ENCODE results near the gene SAMHD1.
A peak's percentile ranks its signal among the peaks of the same experiment; 100 is the strongest.
"Not testable (repeated sequence)": the region's sequence is repeated elsewhere in the genome, so short reads cannot be mapped to it uniquely, and the experiment has no call there.

SAMHD1 gene

DNA sequence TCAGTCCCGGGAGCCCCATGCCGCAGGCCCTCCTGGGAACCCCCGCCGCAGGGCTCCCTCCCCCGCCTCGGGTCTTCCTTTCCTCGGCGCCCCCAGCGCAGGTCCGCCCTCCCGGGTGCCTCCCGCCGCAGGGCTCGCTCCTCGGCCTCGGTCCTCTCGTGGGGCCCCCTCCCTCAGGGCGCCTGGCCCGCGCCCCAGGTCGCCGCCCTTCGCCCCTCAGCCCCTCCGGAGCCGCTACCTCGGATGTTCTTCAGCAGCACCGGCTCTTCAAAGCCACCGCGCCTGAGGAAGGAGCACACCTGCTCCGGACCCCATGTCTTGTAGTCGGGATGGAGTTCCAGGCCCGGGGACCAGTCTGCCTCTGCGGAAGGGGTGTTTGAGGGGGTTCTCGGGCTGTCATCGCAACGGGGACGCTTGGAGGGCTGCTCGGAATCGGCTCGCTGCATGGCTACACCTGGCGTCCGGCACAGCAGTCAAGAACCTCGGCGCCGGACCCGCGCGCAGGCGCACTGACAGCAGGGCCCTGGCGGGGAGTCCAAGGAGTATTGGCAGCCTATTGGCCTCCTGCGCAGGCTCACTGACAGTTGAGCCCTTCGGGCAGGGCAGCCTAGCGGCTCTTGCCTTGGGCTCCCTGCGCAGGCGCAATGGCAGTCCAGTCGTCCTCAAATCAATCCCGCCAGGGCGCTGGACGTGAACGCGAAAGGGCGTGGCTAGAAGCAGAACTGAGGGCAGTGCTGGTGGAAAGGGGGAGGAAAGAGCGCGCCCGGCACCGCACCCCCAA, at the start of gene SAMHD1:
Gene SAMHD1 (minus strand): TSS at position 511 of the 781 bp plus-strand sequence. CDS start 65 bp downstream, at position 446.
- DNase-seq = peak; percentile 98

GRCh38 chr20:37000171-37000570, 48.7 kb upstream of the SAMHD1 start:
- not testable (repeated sequence) for DNase-seq

- DNase-seq = no peak
These were observed 47.1 kb upstream of the SAMHD1 start for GRCh38 chr20:36998652-36999051.

- no peak for DNase-seq
These were observed 45.6 kb upstream of the SAMHD1 start for GRCh38 chr20:36997121-36997520.

- DNase-seq = not testable (repeated sequence)
These were observed 42.7 kb upstream of the SAMHD1 start for GRCh38 chr20:36994221-36994620.

GRCh38 chr20:36992802-36993334, 41.4 kb upstream of the SAMHD1 start:
- DNase-seq = peak; percentile 12

GRCh38 chr20:36991703-36992102, 40.2 kb upstream of the SAMHD1 start:
- DNase-seq = no peak

GRCh38 chr20:36989797-36990196, 38.3 kb upstream of the SAMHD1 start:
- no peak for DNase-seq

DNA sequence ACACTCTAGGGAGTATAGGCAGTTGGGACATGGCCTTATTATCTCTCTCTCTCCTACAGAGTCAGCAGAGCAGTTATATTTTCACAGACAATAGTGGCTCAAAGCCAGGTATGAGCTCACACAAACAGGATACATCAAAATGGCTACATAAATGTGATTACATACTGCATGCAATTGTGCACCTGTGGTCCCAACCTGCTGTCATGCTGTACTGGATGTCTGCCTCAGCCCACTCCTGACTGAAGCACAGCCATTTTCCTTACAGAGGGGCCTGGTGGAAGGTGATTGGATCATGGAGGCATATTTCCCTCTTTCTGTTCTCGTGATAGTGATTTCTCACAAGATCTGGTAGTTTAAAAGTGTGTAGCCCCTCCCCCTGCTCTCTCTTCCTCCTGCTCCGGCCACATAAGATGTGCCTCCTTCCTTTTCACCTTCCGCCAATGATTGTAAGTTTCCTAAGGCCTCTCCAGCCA, 37.0 kb upstream of the SAMHD1 start:
- DNase-seq = no peak

- DNase-seq = no peak
These were observed 32.7 kb upstream of the SAMHD1 start for GRCh38 chr20:36984257-36984638.

GRCh38 chr20:36975099-36975818, 23.8 kb upstream of the SAMHD1 start:
- no peak for DNase-seq

DNA sequence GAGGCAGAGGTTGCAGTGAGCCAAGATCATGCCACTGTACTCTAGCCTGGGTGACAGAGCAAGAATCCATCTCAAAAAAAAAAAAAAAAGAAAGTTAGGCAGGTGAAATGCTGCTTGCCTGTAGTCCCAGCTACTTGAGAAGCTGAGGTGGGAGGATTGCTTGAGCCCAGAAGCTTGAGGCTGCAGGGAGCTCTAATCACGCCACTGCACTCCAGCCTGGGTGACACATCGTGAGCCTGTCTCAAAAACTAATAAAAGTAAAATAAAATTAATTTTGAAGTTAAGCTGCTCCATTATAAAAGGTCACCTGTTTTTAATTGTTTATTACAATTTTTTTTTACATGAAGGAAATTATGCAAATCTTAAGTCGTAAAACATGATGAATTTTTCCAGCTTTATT, 23.2 kb upstream of the SAMHD1 start:
- no peak for DNase-seq

DNA sequence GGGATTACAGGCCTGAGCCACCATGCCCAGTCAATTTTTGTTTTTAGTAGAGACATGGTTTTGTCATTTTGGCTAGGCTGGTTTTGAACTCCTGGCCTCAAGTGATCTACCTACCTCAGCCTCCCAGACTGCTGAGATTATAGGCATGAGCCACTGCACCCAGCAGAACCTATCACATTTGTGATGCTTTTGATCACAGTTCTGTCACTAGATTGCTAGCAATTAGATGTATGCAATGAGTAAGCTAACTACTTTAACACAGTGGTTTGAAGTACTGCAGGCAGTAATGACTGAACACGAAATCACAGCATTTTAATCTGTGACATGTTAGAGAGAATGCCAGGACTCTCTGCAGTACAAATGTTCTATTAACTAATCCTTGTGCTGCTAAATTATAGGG, 19.6 kb upstream of the SAMHD1 start:
- no peak for DNase-seq

DNA sequence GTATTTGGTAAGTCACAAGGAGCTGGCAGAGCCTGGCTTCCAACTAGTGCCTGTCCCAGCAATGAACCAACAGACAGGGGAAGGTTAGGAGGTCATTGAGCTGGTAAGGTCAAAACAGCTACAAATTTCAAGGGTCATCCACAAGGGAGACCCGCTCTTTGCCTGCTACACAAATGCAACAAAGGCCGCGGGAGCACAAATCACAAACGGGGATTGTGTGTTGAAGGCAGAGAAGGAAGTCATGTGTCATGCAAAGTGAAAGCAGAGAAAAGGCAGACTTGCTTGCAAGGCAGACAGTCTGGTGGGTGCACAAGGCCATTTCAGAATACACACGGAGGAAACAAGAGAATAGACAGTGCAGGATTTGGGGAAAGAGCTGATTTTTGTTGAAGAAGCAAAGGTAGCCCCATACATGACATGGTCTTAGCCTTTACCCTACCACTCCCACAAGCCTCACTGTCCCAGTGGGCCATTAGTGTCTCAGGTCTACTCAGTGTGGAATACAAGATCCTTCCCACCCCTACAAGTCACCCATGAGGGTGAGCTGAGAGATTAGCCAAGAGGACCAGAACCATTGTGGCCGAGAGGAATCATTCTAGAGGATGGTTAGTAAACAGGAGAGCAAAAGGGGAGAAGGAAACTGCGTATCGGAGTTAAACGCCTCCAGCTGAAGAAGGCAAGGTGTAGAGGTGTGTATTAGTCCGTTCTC, 18.1 kb upstream of the SAMHD1 start:
- DNase-seq = no peak

DNA sequence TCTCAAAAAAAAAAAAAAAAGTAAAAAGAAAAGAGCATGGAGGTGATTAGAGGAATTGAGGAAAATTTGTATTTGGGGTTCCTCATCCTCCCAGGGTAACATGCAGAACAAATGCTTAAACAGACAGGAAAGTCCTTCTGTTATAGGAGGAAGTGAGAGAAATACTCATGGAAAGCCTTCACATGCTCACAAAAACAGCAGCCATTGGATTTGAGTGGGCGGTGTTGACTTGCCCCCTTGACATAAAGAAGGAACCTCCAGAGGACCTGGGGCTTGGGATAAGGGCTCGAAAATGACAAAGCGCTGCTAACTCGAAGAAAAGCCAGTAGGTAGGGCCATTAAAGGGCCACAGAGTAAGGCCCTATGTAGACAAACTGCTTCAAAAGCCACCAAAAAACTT, 17.5 kb upstream of the SAMHD1 start:
- no peak for DNase-seq

DNA sequence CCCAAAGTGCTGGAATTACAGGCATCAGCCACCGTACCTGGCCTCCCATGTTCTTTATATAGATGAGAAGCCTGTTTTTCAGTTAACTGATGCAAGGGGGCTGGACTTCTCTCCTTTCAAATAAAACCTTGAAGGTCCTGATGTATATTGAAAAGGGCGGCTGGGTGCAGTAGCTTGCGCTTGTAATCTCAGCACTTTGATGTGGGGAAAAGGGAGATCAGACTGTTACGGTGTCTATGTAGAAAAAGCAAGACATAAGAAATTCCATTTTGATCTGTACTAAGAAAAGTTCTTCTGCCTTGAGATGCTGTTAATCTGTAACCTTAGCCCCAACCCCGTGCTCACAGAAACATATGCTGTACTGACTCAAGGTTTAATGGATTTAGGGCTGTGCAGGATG, 16.1 kb upstream of the SAMHD1 start:
- DNase-seq = no peak

DNA sequence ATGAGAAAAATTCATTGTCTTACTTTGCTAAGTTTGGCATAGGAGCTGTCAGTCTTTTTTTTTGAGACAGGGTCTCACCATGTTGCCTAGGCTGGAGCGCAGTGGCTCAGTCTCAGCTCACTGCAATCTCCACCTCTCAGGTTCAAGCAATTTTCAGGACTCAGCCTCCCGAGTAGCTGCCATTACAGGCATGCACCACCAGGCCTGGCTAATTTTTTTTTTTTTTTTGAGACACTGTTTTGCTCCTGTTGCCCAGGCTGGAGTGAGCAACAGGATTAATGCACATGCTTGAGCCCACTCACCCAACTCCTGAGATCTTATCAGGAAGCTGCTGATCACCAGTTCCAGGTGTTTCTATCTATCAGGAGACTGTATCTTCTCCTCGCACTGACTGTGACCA, 15.5 kb upstream of the SAMHD1 start:
- not testable (repeated sequence) for DNase-seq

- DNase-seq = not testable (repeated sequence)
These were observed 10.9 kb upstream of the SAMHD1 start for GRCh38 chr20:36962354-36962941.

- DNase-seq = no peak
These were observed 7.7 kb upstream of the SAMHD1 start for GRCh38 chr20:36959242-36959641.

GRCh38 chr20:36957875-36958667, 6.6 kb upstream of the SAMHD1 start:
- peak; percentile 9 for DNase-seq

GRCh38 chr20:36956674-36957073, 5.2 kb upstream of the SAMHD1 start:
- no peak for DNase-seq

DNA sequence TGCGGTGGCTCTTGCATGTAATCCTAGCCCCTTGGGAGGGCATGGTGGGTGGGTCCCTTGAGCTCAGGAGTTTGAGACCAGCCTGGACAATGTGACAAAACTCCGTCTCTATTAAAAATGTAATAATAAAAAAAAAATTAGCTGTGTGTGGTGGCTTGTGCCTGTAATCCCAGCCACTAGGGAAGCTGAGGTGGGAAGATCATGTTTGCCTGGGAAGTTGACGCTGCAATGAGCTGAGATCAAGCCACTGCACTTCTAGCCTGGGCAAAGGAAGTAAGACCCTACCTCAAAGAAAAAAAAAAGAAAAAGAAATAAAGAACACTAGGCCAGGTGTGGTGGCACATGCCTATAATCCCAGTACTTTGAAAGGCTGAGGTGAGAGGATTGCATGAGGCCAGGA, 4.5 kb upstream of the SAMHD1 start:
- no peak for DNase-seq
